GM23248 (cell line): ENCODE results near the gene STXBP3. TPM values are rescaled to one million over a fixed set of nuclear protein-coding genes. Genes with fewer than 3 reads are reported as not detected.

ENCODE experiments used
- DNase-seq: peaks from one replicate; pipeline ENCODE4 v3.0.0-alpha.2; 2015
- H2AFZ ChIP-seq: fragments of 200-600 bp; sonication (generic); 2 replicates; pipeline ENCODE4 v1.6.1; 2016; ENCODE audit warnings: antibody characterized with exemption
- H3F3A ChIP-seq: fragments of 200-600 bp; sonication (generic); 2 replicates; pipeline ENCODE4 v1.6.1; 2016; ENCODE audit warnings: mild to moderate bottlenecking, antibody characterized with exemption, mixed run types; ENCODE audit not compliant: insufficient read depth
- H3K27ac ChIP-seq: fragments of 200-600 bp; sonication (generic); 2 replicates; pipeline ENCODE4 v1.5.1; 2016; ENCODE audit warnings: mild to moderate bottlenecking
- H3K27me3 ChIP-seq: fragments of 200-600 bp; sonication (generic); replicated peaks from 2 replicates; pipeline ENCODE4 v1.6.1; 2016; ENCODE audit warnings: mild to moderate bottlenecking; ENCODE audit not compliant: insufficient read depth
- H3K36me3 ChIP-seq: fragments of 200-600 bp; sonication (generic); 2 replicates; pipeline ENCODE4 v1.6.1; 2016; ENCODE audit warnings: low read depth, mild to moderate bottlenecking
- H3K4me1 ChIP-seq: fragments of 200-600 bp; sonication (generic); 2 replicates; pipeline ENCODE4 v1.6.1; 2016; ENCODE audit warnings: mild to moderate bottlenecking; ENCODE audit not compliant: insufficient read depth
- H3K4me2 ChIP-seq: fragments of 200-600 bp; sonication (generic); one replicate; pipeline ENCODE4 v1.6.1; 2016; ENCODE audit warnings: mild to moderate bottlenecking; ENCODE audit not compliant: unreplicated experiment
- H3K4me3 ChIP-seq: fragments of 200-600 bp; sonication (generic); 2 replicates; pipeline ENCODE4 v1.5.1; 2016; ENCODE audit warnings: mild to moderate bottlenecking
- H3K79me2 ChIP-seq: fragments of 200-600 bp; sonication (generic); 2 replicates; pipeline ENCODE4 v1.6.1; 2016; ENCODE audit warnings: mild to moderate bottlenecking; ENCODE audit not compliant: insufficient read depth
- H3K9ac ChIP-seq: fragments of 200-600 bp; sonication (generic); 2 replicates; pipeline ENCODE4 v1.6.1; 2016; ENCODE audit warnings: mild to moderate bottlenecking
- H3K9me2 ChIP-seq: fragments of 200-600 bp; sonication (generic); 2 replicates; pipeline ENCODE4 v1.6.1; 2016; ENCODE audit warnings: mixed run types, mild to moderate bottlenecking, moderate library complexity; ENCODE audit not compliant: insufficient read depth
- H3K9me3 ChIP-seq: fragments of 200-600 bp; sonication (generic); one replicate; pipeline ENCODE4 v1.6.1; 2017; ENCODE audit warnings: low read depth
- H4K20me1 ChIP-seq: fragments of 200-600 bp; sonication (generic); 2 replicates; pipeline ENCODE4 v1.6.0; 2016; ENCODE audit not compliant: insufficient read depth
- EZH2 ChIP-seq: fragments of 200-600 bp; sonication (generic); IDR thresholded peaks from 2 replicates; pipeline ENCODE4 v1.6.1; 2018; ENCODE audit warnings: antibody characterized with exemption, mild to moderate bottlenecking; ENCODE audit not compliant: insufficient read depth, poor library complexity, severe bottlenecking
- EZH2phosphoT487 ChIP-seq: fragments of 200-600 bp; sonication (generic); IDR thresholded peaks from 2 replicates; pipeline ENCODE4 v1.6.1; 2018; ENCODE audit warnings: antibody characterized with exemption, moderate library complexity, mild to moderate bottlenecking, low read depth; ENCODE audit not compliant: insufficient read depth
- WGBS, 2 experiments: methylation state at CpG; one replicate each; pipeline ENCODE4 v1.1.6; 2015 to 2017; ENCODE audit warnings: low lambda C conversion rate in 2 of 2, low coverage in 1 of 2; ENCODE audit errors: missing lambda C conversion rate in 2 of 2; 5-methylcytosine and 5-hydroxymethylcytosine counted together
- in situ Hi-C: fragments of 300-500 bp; cut with MboI; formaldehyde crosslinking; loops from 2 replicates; pipeline ENCODE4 v1.15.0; 2020
- polyA plus RNA-seq: library from polyadenylated mRNA; unstranded; fragments of >200 nt; fragmentation: Nextera tagmentation; extraction: Ambion mirVana; gene quantifications from 2 replicates; pipeline ENCODE4 v1.2.1, GENCODE V29; 2016
- total RNA-seq: library from RNA; depleted of rRNA; stranded (reverse); fragments of >200 nt; shearing (Covaris generic); gene quantifications from 2 replicates; pipeline ENCODE4 v1.2.3, GENCODE V29; 2014

Gene STXBP3
- total and polyA plus RNA-seq, 2 experiments from 2014 or later: 42.3 to 43.7 TPM

DNA sequence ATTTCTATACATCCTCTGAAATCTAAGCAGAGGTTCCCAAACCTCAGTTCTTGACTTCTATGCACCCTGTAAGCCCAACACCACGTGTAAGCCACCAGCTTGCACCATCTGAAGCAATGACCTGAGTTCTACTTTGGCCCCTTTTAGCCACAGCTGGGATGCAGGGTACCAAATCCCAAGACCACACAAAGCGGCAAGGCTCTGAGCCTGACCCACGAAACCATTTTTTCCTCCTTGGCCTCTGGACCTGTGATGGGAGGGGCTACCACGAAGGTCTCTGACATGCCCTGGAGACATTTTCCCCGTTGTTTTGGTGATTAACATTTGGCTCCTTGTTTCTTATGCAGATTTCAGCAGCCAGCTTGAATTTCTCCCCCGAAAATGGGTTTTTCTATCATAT lies 38.8 kb downstream of the STXBP3 start:
- H3K27me3 ChIP-seq: no peaks in the 10 kb centered on the region
- no peaks in the 10 kb centered on the region for H4K20me1 ChIP-seq
- no peak overlapping the region for H3K27ac ChIP-seq
- H2AFZ ChIP-seq: no peak overlapping the region
- TF ChIP-seq EZH2phosphoT487: no peak
- TF ChIP-seq EZH2: no peak
- no peak overlapping the region for H3K4me2 ChIP-seq
- no peak for DNase-seq
- H3K9me3 ChIP-seq: peaks cover 3% of the 10 kb centered on the region
- no peak overlapping the region for H3K4me3 ChIP-seq
- WGBS, 2 experiments: 95 to 96% methylated on average over 6 of the region's 6 CpGs
- peaks cover 54% of the 10 kb centered on the region for H3K36me3 ChIP-seq
- in situ Hi-C loops: no loop called here
- H3F3A ChIP-seq: no peaks in the 10 kb centered on the region
- H3K9me2 ChIP-seq: no peaks in the 10 kb centered on the region
- no peak overlapping the region for H3K9ac ChIP-seq
- no peaks in the 10 kb centered on the region for H3K4me1 ChIP-seq
- H3K79me2 ChIP-seq: no peaks in the 10 kb centered on the region

DNA sequence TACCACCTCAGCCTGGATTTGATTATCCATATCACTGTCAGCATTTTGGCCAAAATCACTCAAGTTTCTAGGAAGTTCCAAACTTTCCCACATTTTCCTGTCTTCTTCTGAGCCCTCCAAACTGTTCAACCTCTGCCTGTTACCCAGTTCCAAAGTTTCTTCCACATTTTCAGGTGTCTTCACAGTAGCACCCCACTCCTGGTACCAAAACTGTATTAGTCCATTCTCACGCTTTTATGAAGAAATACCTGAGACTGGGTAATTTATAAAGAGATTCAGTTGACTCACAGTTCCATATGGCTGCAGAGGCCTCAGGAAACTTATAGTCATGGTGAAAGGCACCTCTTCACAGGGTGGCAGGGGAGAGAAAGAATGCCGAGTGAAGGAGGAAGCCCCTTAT lies 39.4 kb downstream of the STXBP3 start:
- TF ChIP-seq EZH2phosphoT487: no peak
- no peak for TF ChIP-seq EZH2
- Histone ChIP-seq H3K79me2 (no peaks in the 10 kb centered on the region), H3K9me3 (peaks cover 3% of the 10 kb centered on the region), H3K4me3 (no peak overlapping the region), H3K27me3 (no peaks in the 10 kb centered on the region), H3K27ac (no peak overlapping the region), H3F3A (no peaks in the 10 kb centered on the region), H3K9me2 (no peaks in the 10 kb centered on the region), H3K4me2 (no peak overlapping the region), H3K36me3 (peaks cover 57% of the 10 kb centered on the region), H3K9ac (no peak overlapping the region), H3K4me1 (no peaks in the 10 kb centered on the region), H4K20me1 (no peaks in the 10 kb centered on the region), H2AFZ (no peak overlapping the region)
- 95 to 99% methylated on average over 2 of the region's 2 CpGs for WGBS, 2 experiments
- in situ Hi-C loops: no loop called here
- no peak for DNase-seq

DNA sequence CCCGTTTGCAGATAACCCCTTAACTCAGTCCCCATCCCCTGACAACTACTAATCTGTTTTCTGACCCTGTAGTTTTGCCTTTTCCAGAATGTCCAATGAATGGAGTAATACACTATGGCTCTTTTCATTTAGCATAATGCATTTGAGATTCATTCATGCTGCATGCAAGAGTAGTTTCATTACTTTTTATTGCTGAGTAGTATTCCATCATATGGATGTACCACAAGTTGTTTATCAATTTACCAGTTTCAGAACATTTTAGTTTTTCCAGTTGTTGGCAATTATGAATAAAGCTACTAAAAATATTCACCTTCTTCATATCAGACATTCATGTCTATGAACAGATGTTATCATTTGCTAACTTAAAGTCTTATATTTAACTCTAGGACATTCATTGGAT lies 45.3 kb downstream of the STXBP3 start:
- peaks cover 59% of the 10 kb centered on the region for H3K36me3 ChIP-seq
- no peak overlapping the region for H3K27ac ChIP-seq
- H3K27me3 ChIP-seq: no peaks in the 10 kb centered on the region
- H2AFZ ChIP-seq: no peak overlapping the region
- no peak overlapping the region for H3K9ac ChIP-seq
- in situ Hi-C loops: no loop called here
- no peaks in the 10 kb centered on the region for H3K9me3 ChIP-seq
- H3K4me1 ChIP-seq: no peaks in the 10 kb centered on the region
- no peak for TF ChIP-seq EZH2phosphoT487
- no peak for TF ChIP-seq EZH2
- H3K9me2 ChIP-seq: no peaks in the 10 kb centered on the region
- H3K4me2 ChIP-seq: no peak overlapping the region
- WGBS, 2 experiments: 97% methylated on average over 1 of the region's 1 CpG
- no peaks in the 10 kb centered on the region for H3K79me2 ChIP-seq
- no peak for DNase-seq
- H3F3A ChIP-seq: no peaks in the 10 kb centered on the region; the same call in 1 of the 2 replicates
- H3K4me3 ChIP-seq: no peak overlapping the region
- H4K20me1 ChIP-seq: no peaks in the 10 kb centered on the region

DNA sequence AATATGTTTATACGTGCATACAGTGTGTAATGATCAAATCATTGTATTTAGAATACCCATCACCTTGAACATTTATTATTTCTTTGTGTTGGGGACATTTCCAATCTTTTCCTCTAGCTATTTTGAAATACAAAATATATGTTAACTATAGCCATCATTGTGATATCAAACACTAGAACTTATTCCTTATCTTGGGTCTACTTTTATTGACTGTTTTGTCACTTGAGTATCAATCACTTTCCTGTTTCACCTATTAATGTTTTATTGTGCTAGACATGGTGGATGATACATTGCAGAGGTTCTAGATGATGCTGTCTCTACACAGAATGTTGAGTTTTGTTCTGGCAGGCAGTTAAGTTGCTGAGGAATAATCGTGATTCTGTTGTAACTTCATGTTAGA lies 45.9 kb downstream of the STXBP3 start:
- Histone ChIP-seq H3K9me3 (no peaks in the 10 kb centered on the region), H3K36me3 (peaks cover 61% of the 10 kb centered on the region), H3F3A (no peaks in the 10 kb centered on the region; the same call in 1 of the 2 replicates), H3K9me2 (no peaks in the 10 kb centered on the region), H2AFZ (no peak overlapping the region), H3K4me3 (no peak overlapping the region), H4K20me1 (no peaks in the 10 kb centered on the region), H3K27ac (no peak overlapping the region), H3K4me2 (no peak overlapping the region), H3K9ac (no peak overlapping the region), H3K4me1 (no peaks in the 10 kb centered on the region), H3K79me2 (no peaks in the 10 kb centered on the region), H3K27me3 (no peaks in the 10 kb centered on the region)
- in situ Hi-C loops: no loop called here
- DNase-seq: no peak
- TF ChIP-seq EZH2phosphoT487: no peak
- no peak for TF ChIP-seq EZH2
- 99 to 100% methylated on average over 2 of the region's 2 CpGs for WGBS, 2 experiments

DNA sequence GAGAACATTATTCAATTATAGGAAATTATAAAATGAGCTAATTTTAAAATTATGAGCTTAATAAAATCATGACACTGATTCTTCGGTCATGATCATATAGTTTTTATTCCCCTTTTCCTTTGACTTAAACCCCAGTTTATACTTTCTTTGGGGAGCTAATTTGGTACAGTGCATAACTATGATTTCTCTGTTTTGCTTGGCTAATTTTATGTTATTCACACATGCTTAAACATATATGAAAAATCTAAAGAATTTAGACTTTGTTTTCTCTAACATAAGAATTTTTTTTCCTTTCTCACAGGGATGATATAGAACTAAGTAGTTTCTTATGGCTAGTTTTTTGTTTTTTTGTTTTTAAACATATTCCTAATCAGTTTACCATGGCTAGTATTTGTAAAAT lies 52.5 kb downstream of the STXBP3 start:
- H4K20me1 ChIP-seq: no peaks in the 10 kb centered on the region
- H3K4me2 ChIP-seq: no peak overlapping the region
- peaks cover 54% of the 10 kb centered on the region for H3K36me3 ChIP-seq
- H3K4me1 ChIP-seq: peaks cover 10% of the 10 kb centered on the region
- H3K9ac ChIP-seq: no peak overlapping the region
- in situ Hi-C loops: no loop called here
- no peaks in the 10 kb centered on the region for H3K9me2 ChIP-seq
- H3K9me3 ChIP-seq: no peaks in the 10 kb centered on the region
- no peak for DNase-seq
- no peak overlapping the region for H3K27ac ChIP-seq
- H3K4me3 ChIP-seq: no peak overlapping the region
- no peaks in the 10 kb centered on the region for H3K27me3 ChIP-seq
- H3F3A ChIP-seq: peaks cover 11% of the 10 kb centered on the region; the same call in 1 of the 2 replicates
- H2AFZ ChIP-seq: no peak overlapping the region
- 62 to 63% methylated on average over 1 of the region's 1 CpG for WGBS, 2 experiments
- TF ChIP-seq EZH2 (no peak), EZH2phosphoT487 (no peak)
- no peaks in the 10 kb centered on the region for H3K79me2 ChIP-seq
